Activated CD4-positive, alpha-beta T cell treated with anti-CD3 and anti-CD28 coated beads, Interleukin-2, amount 50 U/mL, for 24 hours (primary cell): ENCODE data around the gene FBXO36.

Experiments
- DNase-seq, 2 donors: peaks; one replicate each; pipeline ENCODE4 v3.0.0-alpha.2; 2020; ENCODE audit warnings: low read depth in 1 of 2, low spot score in 1 of 2

FBXO36 gene

DNA sequence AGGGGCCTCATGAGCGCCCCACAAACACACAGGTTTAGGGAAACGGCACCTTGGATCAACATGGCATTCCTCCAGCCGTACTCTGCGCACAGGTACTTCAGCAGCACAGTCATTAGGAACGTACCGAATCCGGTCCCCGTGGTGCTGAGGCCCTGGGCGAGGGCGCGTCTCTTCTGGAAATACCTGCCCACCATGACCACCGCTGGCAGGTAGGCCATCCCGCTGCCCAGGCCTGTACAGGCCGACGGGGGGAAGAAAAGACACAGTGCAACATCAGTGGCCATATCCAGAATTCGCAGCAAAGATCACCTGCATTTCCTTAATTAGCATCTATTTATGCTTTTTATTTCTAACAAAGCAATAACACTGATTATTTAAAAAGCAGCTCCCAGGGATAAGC, 124.2 kb downstream of the FBXO36 start:
- DNase-seq: no peak

DNA sequence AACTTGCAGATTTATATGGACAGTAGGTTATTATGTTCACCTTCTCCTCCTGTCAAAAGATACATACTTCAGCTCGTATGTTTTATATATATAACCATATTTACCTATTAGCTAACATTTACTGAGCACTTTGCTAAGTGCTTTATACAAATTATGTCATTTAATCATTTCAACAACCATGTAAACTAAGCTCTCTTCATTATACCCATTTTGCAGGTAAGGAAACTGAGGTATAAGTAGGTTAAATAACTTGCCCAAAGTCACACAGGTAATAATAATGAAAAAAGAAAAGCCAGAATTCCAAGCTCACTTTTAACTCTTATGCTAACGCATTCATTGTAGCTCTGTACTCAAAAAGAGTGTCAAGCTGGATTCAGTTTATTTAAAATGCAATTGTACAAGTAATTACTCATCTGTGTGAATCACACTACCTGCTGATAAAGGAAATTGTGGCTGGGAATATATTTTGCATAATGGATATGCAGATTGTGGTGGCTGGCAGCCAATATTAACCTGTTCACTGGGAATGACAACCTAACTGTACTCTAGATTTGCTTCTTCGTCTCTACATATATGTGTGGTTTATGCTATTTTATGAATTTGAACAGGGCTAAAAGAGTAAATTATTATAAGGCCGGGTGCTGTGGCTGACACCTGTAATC, 125.8 kb downstream of the FBXO36 start:
- DNase-seq: no peak

DNA sequence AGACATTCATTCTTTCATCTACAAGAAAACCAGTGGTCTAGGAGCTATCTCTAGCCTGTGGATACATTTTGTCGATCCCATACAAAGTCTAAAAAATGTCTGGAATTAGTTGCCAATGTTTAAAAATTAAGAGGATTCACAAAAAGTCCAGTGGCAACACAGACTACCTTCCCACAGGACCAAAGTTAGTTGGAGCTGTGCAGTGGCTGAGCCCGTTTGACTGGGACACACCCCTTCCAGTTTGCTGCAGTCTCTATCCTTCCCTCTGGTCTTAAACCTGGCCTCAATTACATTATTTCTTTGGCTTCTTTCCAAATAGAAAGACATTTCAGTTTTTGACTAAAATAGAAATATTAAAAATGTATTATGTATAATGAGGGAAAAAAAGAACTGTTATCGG, 127.8 kb downstream of the FBXO36 start:
- DNase-seq: no peak

DNA sequence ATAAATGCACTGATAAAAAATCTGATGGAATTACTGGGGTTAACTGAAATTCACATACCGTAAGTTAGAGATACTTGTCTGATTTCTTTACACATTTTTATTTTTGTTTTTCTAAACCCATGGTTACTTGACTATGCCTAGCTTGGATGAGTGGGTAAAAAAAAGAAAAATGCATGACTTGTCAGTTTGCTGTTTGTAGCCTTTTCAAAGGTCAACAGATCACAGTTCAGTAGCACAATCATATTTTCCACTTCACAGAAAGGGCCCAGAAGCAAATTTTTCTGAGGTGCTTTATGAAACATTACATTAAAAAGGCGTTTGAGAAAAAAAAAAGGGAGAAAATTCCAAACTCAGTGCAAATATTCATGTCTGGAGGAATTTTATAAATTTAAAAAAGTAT, 130.0 kb downstream of the FBXO36 start:
- no peak for DNase-seq

DNA sequence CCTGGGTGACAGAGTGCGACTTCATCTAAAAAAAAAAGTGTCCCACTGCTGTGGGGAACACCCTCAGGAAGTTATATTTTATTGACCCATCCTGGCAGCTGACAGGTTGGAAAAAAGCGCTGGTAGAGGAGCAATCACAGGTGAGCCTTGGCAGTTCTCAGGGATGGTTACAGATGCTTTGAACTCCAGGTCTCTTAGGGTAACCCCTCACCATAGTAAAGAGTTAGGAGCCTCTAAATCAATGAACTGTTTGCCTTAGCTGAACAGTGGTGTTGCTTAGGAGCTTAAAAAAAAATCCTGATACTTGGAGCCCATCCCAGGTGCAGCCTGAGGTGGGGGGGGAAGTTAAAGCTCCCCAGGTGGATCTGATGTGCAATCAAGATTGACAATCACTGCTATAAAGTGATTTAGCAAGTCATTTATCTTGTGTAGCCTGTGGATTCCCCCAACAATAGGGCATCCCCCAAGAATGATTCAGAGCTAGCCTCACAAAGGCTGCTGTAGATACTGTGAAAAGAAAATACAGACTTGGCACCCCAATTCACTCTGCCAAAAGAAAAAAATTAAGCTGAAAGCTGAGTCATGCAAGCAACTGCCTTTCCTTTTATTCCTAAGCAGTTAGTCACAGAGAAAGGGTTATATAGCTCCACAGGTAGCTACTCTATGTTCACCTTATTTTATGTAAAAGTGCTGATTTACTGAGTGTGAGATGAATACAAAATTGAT, 131.6 kb downstream of the FBXO36 start:
- no peak for DNase-seq

DNA sequence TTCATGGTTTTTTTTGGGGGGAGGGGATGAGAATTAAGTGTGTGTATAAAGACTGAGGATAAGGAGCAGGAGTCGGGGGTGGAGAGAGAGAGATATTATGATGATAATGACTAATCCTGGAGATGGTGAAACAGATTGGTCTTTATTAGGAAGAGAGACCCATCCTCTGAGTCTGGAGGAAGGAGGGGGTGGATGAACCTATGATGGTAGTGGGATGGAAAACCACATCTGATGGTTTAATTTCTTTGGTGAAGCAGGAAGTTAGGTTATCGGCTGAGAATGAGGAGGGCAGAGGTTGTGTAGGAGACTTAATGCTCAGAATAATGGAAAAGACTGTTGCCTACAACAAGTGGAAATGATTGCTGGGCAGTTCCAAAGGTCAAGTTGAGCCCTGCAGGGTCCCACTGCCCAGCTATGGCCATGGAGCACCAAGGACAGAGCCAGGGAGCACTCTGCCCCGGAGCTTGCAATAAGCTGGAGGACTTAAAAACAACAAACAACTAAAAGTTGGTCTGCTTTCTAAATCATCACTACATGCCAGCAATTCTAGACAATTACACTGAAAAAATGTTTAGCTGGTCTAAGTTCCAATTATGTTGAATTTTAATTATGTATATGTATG, 138.5 kb downstream of the FBXO36 start:
- no peak for DNase-seq
